SH-SY5Y (cell line): ENCODE results near the gene ADAMTS2.

Source experiments
- GATA2 ChIP-seq: IDR thresholded peaks from 2 replicates; pipeline ENCODE4 v1.6.1; 2011; ENCODE audit warnings: mild to moderate bottlenecking, low read depth, low read length
- GATA3 ChIP-seq: IDR thresholded peaks from 2 replicates; pipeline ENCODE4 v1.6.1; 2011; ENCODE audit warnings: low read depth, mild to moderate bottlenecking, low read length, moderate library complexity

- TF ChIP-seq GATA2 (no peak), GATA3 (no peak)
Observed at GRCh38 chr5:179170606-179171005, 174.7 kb downstream of the ADAMTS2 start.
